Sigmoid colon (tissue), 4 donors: Measurements from ENCODE around the gene ESD.

Experiments
- CTCF ChIP-seq, 4 experiments: fragments of 450-650 bp in 3 of 4; fragments of 200-600 bp in 1 of 4; IDR thresholded peaks; one replicate each; pipeline ENCODE4 v1.5.1; 2016 to 2019; ENCODE audit warnings: antibody characterized with exemption in 4 of 4, mild to moderate bottlenecking in 3 of 4, moderate library complexity in 2 of 4
- EP300 ChIP-seq, 4 donors: sonication (generic); formaldehyde crosslinking; IDR thresholded peaks; one replicate each; pipeline ENCODE4 v1.6.1; 2017; ENCODE audit warnings: antibody characterized with exemption in 4 of 4
- POLR2A ChIP-seq, 2 donors: fragments of 450-650 bp; IDR thresholded peaks; one replicate each; pipeline ENCODE4 v1.6.1; 2016; ENCODE audit warnings: antibody characterized with exemption in 2 of 2, mild to moderate bottlenecking in 2 of 2, moderate library complexity in 2 of 2
- POLR2AphosphoS5 ChIP-seq, 4 donors: sonication (generic); formaldehyde crosslinking; IDR thresholded peaks; one replicate each; pipeline ENCODE4 v1.6.1; 2017; ENCODE audit warnings: antibody characterized with exemption in 4 of 4

GRCh38 chr13:46736541-46737310, 60.2 kb downstream of the ESD start:
- TF ChIP-seq POLR2A (IDR thresholded peaks at IDR 0.05) (no peak), CTCF (IDR thresholded peaks at IDR 0.05) (no peak), EP300 (IDR thresholded peaks at IDR 0.05) (no peak), POLR2AphosphoS5 (IDR thresholded peaks at IDR 0.05) (no peak)
